DOHH2 (cell line): ENCODE measurements around the gene HBE1.
"Not testable (repeated sequence)": the region's sequence is repeated elsewhere in the genome, so short reads cannot be mapped to it uniquely, and the experiment has no call there.

Experiments used
- H3F3A ChIP-seq: fragments of 200-600 bp; sonication (generic), shearing (Covaris generic); 2 replicates; pipeline ENCODE4 v1.6.0; 2016; ENCODE audit warnings: antibody characterized with exemption, mild to moderate bottlenecking; ENCODE audit not compliant: control insufficient read depth, insufficient read depth
- H3K27ac ChIP-seq: fragments of 200-600 bp; sonication (generic); 2 replicates; pipeline ENCODE4 v1.5.1; 2014; ENCODE audit warnings: low read depth, mild to moderate bottlenecking, low read length, moderate library complexity
- H3K27me3 ChIP-seq: fragments of 200-600 bp; sonication (generic); 2 replicates; pipeline ENCODE4 v1.6.1; 2014; ENCODE audit warnings: mild to moderate bottlenecking, low read length, mixed read lengths; ENCODE audit not compliant: control insufficient read depth
- H3K36me3 ChIP-seq: fragments of 200-600 bp; sonication (generic); 2 replicates; pipeline ENCODE4 v1.6.1; 2014; ENCODE audit warnings: mild to moderate bottlenecking, low read length, moderate library complexity, mixed read lengths; ENCODE audit not compliant: control insufficient read depth
- H3K4me1 ChIP-seq: fragments of 200-600 bp; sonication (generic); 2 replicates; pipeline ENCODE4 v1.6.1; 2014; ENCODE audit warnings: mild to moderate bottlenecking, low read length, mixed read lengths; ENCODE audit not compliant: control insufficient read depth
- H3K4me2 ChIP-seq: fragments of 200-600 bp; sonication (generic); 2 replicates; pipeline ENCODE4 v1.6.0; 2014; ENCODE audit warnings: mild to moderate bottlenecking, low read length, moderate library complexity
- H3K4me3 ChIP-seq: fragments of 200-600 bp; sonication (generic); 2 replicates; pipeline ENCODE4 v1.5.1; 2014; ENCODE audit warnings: mild to moderate bottlenecking, low read length, mixed read lengths
- H3K79me2 ChIP-seq: fragments of 200-600 bp; sonication (generic); 2 replicates; pipeline ENCODE4 v1.6.1; 2014; ENCODE audit warnings: mild to moderate bottlenecking, low read length, mixed read lengths; ENCODE audit not compliant: control insufficient read depth
- H3K9me2 ChIP-seq: fragments of 200-600 bp; sonication (generic); replicated peaks from 2 replicates; pipeline ENCODE4 v1.6.1; 2014; ENCODE audit warnings: mild to moderate bottlenecking, low read length, mixed read lengths; ENCODE audit not compliant: control insufficient read depth
- H3K9me3 ChIP-seq: fragments of 200-600 bp; sonication (generic); 2 replicates; pipeline ENCODE4 v1.6.1; 2014; ENCODE audit warnings: antibody characterized with exemption, low read length, mixed read lengths; ENCODE audit not compliant: control insufficient read depth, insufficient read depth
- H4K20me1 ChIP-seq: fragments of 200-600 bp; sonication (generic); 2 replicates; pipeline ENCODE4 v1.6.0; 2014; ENCODE audit warnings: low read depth, mild to moderate bottlenecking, antibody characterized with exemption, low read length, moderate library complexity; ENCODE audit not compliant: control insufficient read depth, insufficient read depth
- CTCF ChIP-seq: fragments of 200-600 bp; sonication (generic); IDR thresholded peaks from one replicate; pipeline ENCODE4 v1.5.1; 2014; ENCODE audit warnings: antibody characterized with exemption, mild to moderate bottlenecking, low read depth, low read length; ENCODE audit not compliant: poor library complexity, severe bottlenecking
- EZH2phosphoT487 ChIP-seq: fragments of 200-600 bp; sonication (generic); IDR thresholded peaks from 2 replicates; pipeline ENCODE4 v1.6.1; 2017; ENCODE audit warnings: borderline replicate concordance, mild to moderate bottlenecking, antibody characterized with exemption, low read length, moderate library complexity, mixed read lengths

HBE1 gene

GRCh38 chr11:5253440-5253839 lies 16.3 kb downstream of the HBE1 start:
- H3K4me3 ChIP-seq, H3K4me2 ChIP-seq, H3K9me3 ChIP-seq, H3K79me2 ChIP-seq, H3K27me3 ChIP-seq, H3K9me2 ChIP-seq, H3K27ac ChIP-seq, H3K36me3 ChIP-seq, H4K20me1 ChIP-seq, H3K4me1 ChIP-seq, H3F3A ChIP-seq: not testable (repeated sequence)

GRCh38 chr11:5252919-5253265 lies 16.9 kb downstream of the HBE1 start:
- H3K27me3 ChIP-seq, result no peaks in the 10 kb centered on the region

DNA sequence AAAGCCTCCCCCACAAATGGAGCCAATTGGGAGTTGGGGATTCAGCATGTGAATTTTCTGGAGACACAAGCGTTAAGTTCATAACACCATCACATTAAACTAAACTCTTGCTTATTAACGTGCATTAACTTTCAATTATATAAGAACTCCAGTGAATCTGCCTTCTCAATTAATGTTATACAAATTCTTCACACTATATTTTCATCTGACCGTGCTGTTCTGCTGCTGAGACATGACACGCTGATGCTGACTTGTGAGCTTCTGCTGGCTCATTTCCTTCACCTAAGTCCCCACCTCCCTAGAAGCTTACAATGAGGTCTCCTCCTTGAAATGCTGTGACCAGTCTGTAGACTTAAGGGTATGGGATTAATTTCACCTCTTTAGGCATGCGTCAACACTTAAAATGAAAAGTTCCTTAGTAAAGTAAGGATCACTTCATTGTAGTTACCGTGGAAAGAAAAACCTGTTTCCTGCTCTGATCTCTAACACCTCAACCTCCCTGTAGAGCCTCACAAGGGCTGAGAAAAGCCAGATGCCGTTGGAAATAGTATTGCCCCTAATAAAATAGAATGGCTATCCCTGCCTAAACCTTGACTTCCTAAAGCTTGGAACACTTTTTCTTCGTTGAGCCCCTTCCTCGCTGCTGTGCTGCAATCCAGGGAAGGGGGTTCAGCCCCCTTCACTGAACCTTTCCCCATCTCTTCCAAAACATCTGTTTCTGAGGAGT lies 17.4 kb downstream of the HBE1 start:
- H3K4me3 ChIP-seq, result no peak overlapping the region
- no peaks in the 10 kb centered on the region for H3K27me3 ChIP-seq
- H3K4me2 ChIP-seq, result no peak overlapping the region
- H3K36me3 ChIP-seq, result no peaks in the 10 kb centered on the region
- TF ChIP-seq CTCF, result no peak
- no peak for TF ChIP-seq EZH2phosphoT487
- H3K4me1 ChIP-seq, result no peaks in the 10 kb centered on the region
- H3K79me2 ChIP-seq, result no peaks in the 10 kb centered on the region
- no peaks in the 10 kb centered on the region for H4K20me1 ChIP-seq
- no peaks in the 10 kb centered on the region for H3K9me3 ChIP-seq
- no peaks in the 10 kb centered on the region for H3F3A ChIP-seq
- no peaks in the 10 kb centered on the region for H3K9me2 ChIP-seq
- no peak overlapping the region for H3K27ac ChIP-seq

More at GRCh38 chr11:5252919-5253265, 16.9 kb downstream of the HBE1 start:
- no peak overlapping the region for H3K27ac ChIP-seq
- no peaks in the 10 kb centered on the region for H3K9me2 ChIP-seq
- H3K9me3 ChIP-seq, result no peaks in the 10 kb centered on the region
- H3F3A ChIP-seq, result no peaks in the 10 kb centered on the region
- no peaks in the 10 kb centered on the region for H3K79me2 ChIP-seq
- H3K4me1 ChIP-seq, result no peaks in the 10 kb centered on the region
- TF ChIP-seq CTCF (no peak), EZH2phosphoT487 (no peak)
- H3K4me3 ChIP-seq, result no peak overlapping the region
- no peaks in the 10 kb centered on the region for H4K20me1 ChIP-seq
- no peaks in the 10 kb centered on the region for H3K36me3 ChIP-seq
- no peak overlapping the region for H3K4me2 ChIP-seq

DNA sequence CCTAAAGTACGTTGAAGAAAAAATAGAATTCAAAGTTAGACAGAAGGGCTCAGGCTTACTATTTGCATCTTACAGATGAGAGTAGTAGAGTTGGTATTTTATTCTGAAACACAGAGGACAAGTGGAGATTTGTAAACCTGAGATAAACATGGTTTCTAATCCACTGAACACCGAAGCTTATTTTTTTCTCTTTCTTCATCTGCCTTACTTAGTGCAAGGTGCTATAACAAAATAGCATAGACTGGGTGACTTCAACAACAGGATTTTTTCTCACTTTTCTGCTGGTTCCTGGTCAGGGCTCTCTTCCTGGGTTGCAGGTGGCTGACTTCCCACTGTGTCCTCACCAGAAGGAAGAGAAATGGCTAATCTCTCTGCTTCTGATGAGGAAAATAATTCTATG lies 18.0 kb downstream of the HBE1 start:
- Histone ChIP-seq H3K9me2 (no peaks in the 10 kb centered on the region), H3K36me3 (no peaks in the 10 kb centered on the region), H3K27ac (no peak overlapping the region), H3K4me2 (no peak overlapping the region), H4K20me1 (no peaks in the 10 kb centered on the region), H3K4me1 (no peaks in the 10 kb centered on the region), H3K79me2 (no peaks in the 10 kb centered on the region), H3K27me3 (no peaks in the 10 kb centered on the region), H3F3A (no peaks in the 10 kb centered on the region), H3K9me3 (no peaks in the 10 kb centered on the region), H3K4me3 (no peak overlapping the region)
- TF ChIP-seq EZH2phosphoT487 (no peak), CTCF (no peak)
